Measurements from ENCODE around the gene NFX1. TPM values are rescaled to one million over a fixed set of nuclear protein-coding genes. Genes with fewer than 3 reads are reported as not detected.

NFX1 gene
- total RNA-seq, 4 donors from 2014 or later, result 32.1 to 49.4 (median 36.9) TPM

- TF ChIP-seq EP300 (IDR thresholded peaks at IDR 0.05), result no peak
- no peak for TF ChIP-seq POLR2AphosphoS5 (IDR thresholded peaks at IDR 0.05)
- no peak for TF ChIP-seq POLR2A (IDR thresholded peaks at IDR 0.05; ENCODE audit: low read depth)
- no peak for DNase-seq (ENCODE audit: extremely low spot score)
- Histone ChIP-seq H3K27ac (replicated peaks in 1 of 4) (peak overlapping the region; percentile 97 to 100 (median 99)), H3K27me3 (no peaks in the 10 kb centered on the region), H3K9me3 (no peaks in the 10 kb centered on the region), H3K4me3 (peak overlapping the region; percentile 78 to 89 (median 88)), H3K4me1 (peaks cover 52 to 74% (median 68%) of the 10 kb centered on the region in 4 donors), H3K36me3 (peaks cover 8 to 36% (median 22%) of the 10 kb centered on the region in 4 donors)
- intact Hi-C loops (cut with DNase I), result loop anchor here (5.0 kb wide), 1 partner anchor 36 kb away; no protein-coding TSS in a partner anchor
- 14% methylated on average over 7 of the region's 7 CpGs for WGBS
These were observed 698 bp downstream of the NFX1 start for GRCh38 chr9:33291031-33291397.

- no peaks in the 10 kb centered on the region for H3K9me3 ChIP-seq
- H3K36me3 ChIP-seq, result peaks cover 16 to 41% (median 31%) of the 10 kb centered on the region in 4 donors
- WGBS, result 94% methylated on average over 5 of the region's 5 CpGs
- intact Hi-C loops (cut with DNase I), result loop anchor here (5.0 kb wide), 1 partner anchor 35 kb away; no protein-coding TSS in a partner anchor
- H3K4me3 ChIP-seq, result no peak overlapping the region
- DNase-seq (ENCODE audit: extremely low spot score), result no peak
- peak overlapping the region; percentile 97 to 100 (median 99) for H3K27ac ChIP-seq (replicated peaks in 1 of 4)
- H3K27me3 ChIP-seq, result no peaks in the 10 kb centered on the region
- TF ChIP-seq POLR2A (IDR thresholded peaks at IDR 0.05; ENCODE audit: low read depth) (no peak), POLR2AphosphoS5 (IDR thresholded peaks at IDR 0.05) (no peak), CTCF (IDR thresholded peaks at IDR 0.05) (no peak), EP300 (IDR thresholded peaks at IDR 0.05) (no peak)
- peaks cover 57 to 77% (median 73%) of the 10 kb centered on the region in 4 donors for H3K4me1 ChIP-seq
These were observed 1.6 kb downstream of the NFX1 start for GRCh38 chr9:33291901-33292300.

- peaks cover 18 to 59% (median 44%) of the 10 kb centered on the region in 4 donors for H3K36me3 ChIP-seq
- H3K27ac ChIP-seq (replicated peaks in 1 of 4), result no peak overlapping the region
- peaks cover 68 to 88% (median 85%) of the 10 kb centered on the region in 4 donors for H3K4me1 ChIP-seq
- H3K4me3 ChIP-seq, result no peak overlapping the region
- no peak for DNase-seq (ENCODE audit: extremely low spot score)
- intact Hi-C loops (cut with DNase I), result loop anchor here (5.0 kb wide), 1 partner anchor 34 kb away; no protein-coding TSS in a partner anchor
- H3K9me3 ChIP-seq, result no peaks in the 10 kb centered on the region
- H3K27me3 ChIP-seq, result no peaks in the 10 kb centered on the region
- TF ChIP-seq CTCF (IDR thresholded peaks at IDR 0.05), result no peak
- TF ChIP-seq POLR2A (IDR thresholded peaks at IDR 0.05; ENCODE audit: low read depth), result no peak
- TF ChIP-seq POLR2AphosphoS5 (IDR thresholded peaks at IDR 0.05), result no peak
- no peak for TF ChIP-seq EP300 (IDR thresholded peaks at IDR 0.05)
- 86% methylated on average over 2 of the region's 2 CpGs for WGBS
These were observed 3.5 kb downstream of the NFX1 start for GRCh38 chr9:33293782-33294181.

- Histone ChIP-seq H3K27ac (replicated peaks in 1 of 4) (no peak overlapping the region), H3K4me3 (no peak overlapping the region), H3K4me1 (peaks cover 67 to 88% (median 85%) of the 10 kb centered on the region in 4 donors), H3K9me3 (no peaks in the 10 kb centered on the region), H3K27me3 (no peaks in the 10 kb centered on the region), H3K36me3 (peaks cover 18 to 70% (median 49%) of the 10 kb centered on the region in 4 donors)
- no peak for DNase-seq (ENCODE audit: extremely low spot score)
- 92% methylated on average over 12 of the region's 12 CpGs for WGBS
- no peak for TF ChIP-seq EP300 (IDR thresholded peaks at IDR 0.05)
- no peak for TF ChIP-seq POLR2AphosphoS5 (IDR thresholded peaks at IDR 0.05)
- no peak for TF ChIP-seq CTCF (IDR thresholded peaks at IDR 0.05)
- no peak for TF ChIP-seq POLR2A (IDR thresholded peaks at IDR 0.05; ENCODE audit: low read depth)
- intact Hi-C loops (cut with DNase I), result loop anchor here (5.0 kb wide), 1 partner anchor 32 kb away; no protein-coding TSS in a partner anchor
These were observed 4.5 kb downstream of the NFX1 start for GRCh38 chr9:33294670-33295432.

- no peak for DNase-seq (ENCODE audit: extremely low spot score)
- 92% methylated on average over 2 of the region's 2 CpGs for WGBS
- Histone ChIP-seq H3K4me1 (peaks cover 70 to 94% (median 85%) of the 10 kb centered on the region in 4 donors), H3K9me3 (no peaks in the 10 kb centered on the region), H3K27me3 (no peaks in the 10 kb centered on the region), H3K36me3 (peaks cover 23 to 77% (median 55%) of the 10 kb centered on the region in 4 donors), H3K4me3 (no peak overlapping the region), H3K27ac (replicated peaks in 1 of 4) (no peak overlapping the region)
- intact Hi-C loops (cut with DNase I), result no loop called here
- TF ChIP-seq POLR2A (IDR thresholded peaks at IDR 0.05; ENCODE audit: low read depth) (no peak), CTCF (IDR thresholded peaks at IDR 0.05) (no peak), EP300 (IDR thresholded peaks at IDR 0.05) (no peak), POLR2AphosphoS5 (IDR thresholded peaks at IDR 0.05) (no peak)
These were observed 5.3 kb downstream of the NFX1 start for GRCh38 chr9:33295571-33295970.

All from esophagus muscularis mucosa (tissue), 4 donors.